MM.1S (cell line): ENCODE measurements around the gene USP30.

ENCODE experiments used
- DNase-seq: peaks from one replicate; pipeline ENCODE4 v3.0.0-alpha.2; 2015
- H2AFZ ChIP-seq: fragments of 300-600 bp; sonication (generic); 2 replicates; pipeline ENCODE4 v1.6.0; 2016; ENCODE audit warnings: antibody characterized with exemption, low read length
- H3F3A ChIP-seq: fragments of 300-600 bp; sonication (generic); 2 replicates; pipeline ENCODE4 v1.6.1; 2016; ENCODE audit warnings: mild to moderate bottlenecking, antibody characterized with exemption, low read length, moderate library complexity, mixed read lengths; ENCODE audit not compliant: insufficient read depth
- H3K27ac ChIP-seq: fragments of 300-600 bp; sonication (generic); 2 replicates; pipeline ENCODE4 v1.5.1; 2016; ENCODE audit warnings: mild to moderate bottlenecking, low read length
- H3K27me3 ChIP-seq: fragments of 300-600 bp; sonication (generic); replicated peaks from 2 replicates; pipeline ENCODE4 v1.6.0; 2016; ENCODE audit warnings: low read length; ENCODE audit not compliant: insufficient read depth
- H3K36me3 ChIP-seq: fragments of 300-600 bp; sonication (generic); replicated peaks from 2 replicates; pipeline ENCODE4 v1.6.1; 2016; ENCODE audit warnings: mild to moderate bottlenecking, low read length, mixed read lengths; ENCODE audit not compliant: insufficient read depth
- H3K4me1 ChIP-seq: fragments of 300-600 bp; sonication (generic); 2 replicates; pipeline ENCODE4 v1.6.1; 2016; ENCODE audit warnings: low read length, mixed read lengths
- H3K4me2 ChIP-seq: fragments of 300-600 bp; sonication (generic); 2 replicates; pipeline ENCODE4 v1.6.0; 2016; ENCODE audit warnings: low read depth, low read length
- H3K4me3 ChIP-seq: fragments of 300-600 bp; sonication (generic); 2 replicates; pipeline ENCODE4 v1.5.1; 2016; ENCODE audit warnings: low read length, mixed read lengths
- H3K79me2 ChIP-seq: fragments of 300-600 bp; sonication (generic); 2 replicates; pipeline ENCODE4 v1.6.1; 2016; ENCODE audit warnings: mixed run types, low read length, mixed read lengths
- H3K9ac ChIP-seq: fragments of 300-600 bp; sonication (generic); 2 replicates; pipeline ENCODE4 v1.6.1; 2016; ENCODE audit warnings: low read length, mixed read lengths
- H3K9me2 ChIP-seq: fragments of 300-600 bp; sonication (generic); replicated peaks from 2 replicates; pipeline ENCODE4 v1.6.1; 2016; ENCODE audit warnings: mild to moderate bottlenecking, low read length, mixed read lengths; ENCODE audit not compliant: insufficient read depth
- H3K9me3 ChIP-seq: fragments of 300-600 bp; sonication (generic); replicated peaks from 2 replicates; pipeline ENCODE4 v1.6.1; 2016; ENCODE audit warnings: mild to moderate bottlenecking, low read length, mixed read lengths; ENCODE audit not compliant: insufficient read depth
- H4K20me1 ChIP-seq: fragments of 300-600 bp; sonication (generic); 2 replicates; pipeline ENCODE4 v1.6.1; 2016; ENCODE audit warnings: mild to moderate bottlenecking, low read length, moderate library complexity, mixed read lengths; ENCODE audit not compliant: insufficient read depth
- EZH2 ChIP-seq: fragments of 300-600 bp; sonication (generic); optimal IDR thresholded peaks from 2 replicates; pipeline ENCODE3; 2017; ENCODE audit warnings: low read depth, mild to moderate bottlenecking, antibody characterized with exemption, low read length, mixed read lengths
- EZH2phosphoT487 ChIP-seq: fragments of 300-600 bp; sonication (generic); IDR thresholded peaks from 2 replicates; pipeline ENCODE4 v1.6.1; 2018; ENCODE audit warnings: antibody characterized with exemption, low read length
- TF ChIP-seq, protein P1 (sequence below): fragments of 300-600 bp; sonication (generic); IDR thresholded peaks from 2 replicates; pipeline ENCODE4 v1.5.1; 2016; ENCODE audit warnings: antibody characterized with exemption, low read length, mixed read lengths

Gene USP30

DNA sequence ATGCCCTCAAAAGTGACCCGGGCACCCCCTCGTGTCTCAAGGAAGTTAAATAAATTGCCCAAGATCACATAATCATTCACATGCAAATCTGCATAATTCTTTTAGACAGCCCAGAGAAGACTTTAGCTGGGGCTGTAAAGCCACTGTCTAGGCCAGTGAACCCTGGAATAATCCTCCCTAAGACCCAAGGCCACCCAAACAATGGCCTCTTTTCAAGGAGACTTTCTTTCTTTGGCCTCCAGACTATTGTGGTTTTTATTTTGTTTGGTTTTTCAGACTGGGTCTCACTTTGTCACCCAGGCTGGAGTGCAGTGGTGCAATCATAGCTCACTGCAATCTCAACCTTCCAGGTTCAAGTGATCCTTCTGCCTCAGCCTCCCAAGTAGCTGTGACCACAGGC, 42.1 kb upstream of the USP30 start:
- Histone ChIP-seq H3K4me2 (no peak overlapping the region), H3K36me3 (no peaks in the 10 kb centered on the region), H3K4me3 (no peak overlapping the region), H3K27ac (no peak overlapping the region), H4K20me1 (no peaks in the 10 kb centered on the region), H3K9me3 (no peaks in the 10 kb centered on the region), H3K9ac (no peak overlapping the region), H3K79me2 (no peaks in the 10 kb centered on the region), H3K9me2 (no peaks in the 10 kb centered on the region), H3K27me3 (no peaks in the 10 kb centered on the region), H3F3A (no peaks in the 10 kb centered on the region), H3K4me1 (no peaks in the 10 kb centered on the region), H2AFZ (no peak overlapping the region)
- TF ChIP-seq EZH2phosphoT487 = no peak
- TF ChIP-seq, protein P1, sequence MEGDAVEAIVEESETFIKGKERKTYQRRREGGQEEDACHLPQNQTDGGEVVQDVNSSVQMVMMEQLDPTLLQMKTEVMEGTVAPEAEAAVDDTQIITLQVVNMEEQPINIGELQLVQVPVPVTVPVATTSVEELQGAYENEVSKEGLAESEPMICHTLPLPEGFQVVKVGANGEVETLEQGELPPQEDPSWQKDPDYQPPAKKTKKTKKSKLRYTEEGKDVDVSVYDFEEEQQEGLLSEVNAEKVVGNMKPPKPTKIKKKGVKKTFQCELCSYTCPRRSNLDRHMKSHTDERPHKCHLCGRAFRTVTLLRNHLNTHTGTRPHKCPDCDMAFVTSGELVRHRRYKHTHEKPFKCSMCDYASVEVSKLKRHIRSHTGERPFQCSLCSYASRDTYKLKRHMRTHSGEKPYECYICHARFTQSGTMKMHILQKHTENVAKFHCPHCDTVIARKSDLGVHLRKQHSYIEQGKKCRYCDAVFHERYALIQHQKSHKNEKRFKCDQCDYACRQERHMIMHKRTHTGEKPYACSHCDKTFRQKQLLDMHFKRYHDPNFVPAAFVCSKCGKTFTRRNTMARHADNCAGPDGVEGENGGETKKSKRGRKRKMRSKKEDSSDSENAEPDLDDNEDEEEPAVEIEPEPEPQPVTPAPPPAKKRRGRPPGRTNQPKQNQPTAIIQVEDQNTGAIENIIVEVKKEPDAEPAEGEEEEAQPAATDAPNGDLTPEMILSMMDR = no peak
- TF ChIP-seq EZH2 = no peak
- no peak for DNase-seq

DNA sequence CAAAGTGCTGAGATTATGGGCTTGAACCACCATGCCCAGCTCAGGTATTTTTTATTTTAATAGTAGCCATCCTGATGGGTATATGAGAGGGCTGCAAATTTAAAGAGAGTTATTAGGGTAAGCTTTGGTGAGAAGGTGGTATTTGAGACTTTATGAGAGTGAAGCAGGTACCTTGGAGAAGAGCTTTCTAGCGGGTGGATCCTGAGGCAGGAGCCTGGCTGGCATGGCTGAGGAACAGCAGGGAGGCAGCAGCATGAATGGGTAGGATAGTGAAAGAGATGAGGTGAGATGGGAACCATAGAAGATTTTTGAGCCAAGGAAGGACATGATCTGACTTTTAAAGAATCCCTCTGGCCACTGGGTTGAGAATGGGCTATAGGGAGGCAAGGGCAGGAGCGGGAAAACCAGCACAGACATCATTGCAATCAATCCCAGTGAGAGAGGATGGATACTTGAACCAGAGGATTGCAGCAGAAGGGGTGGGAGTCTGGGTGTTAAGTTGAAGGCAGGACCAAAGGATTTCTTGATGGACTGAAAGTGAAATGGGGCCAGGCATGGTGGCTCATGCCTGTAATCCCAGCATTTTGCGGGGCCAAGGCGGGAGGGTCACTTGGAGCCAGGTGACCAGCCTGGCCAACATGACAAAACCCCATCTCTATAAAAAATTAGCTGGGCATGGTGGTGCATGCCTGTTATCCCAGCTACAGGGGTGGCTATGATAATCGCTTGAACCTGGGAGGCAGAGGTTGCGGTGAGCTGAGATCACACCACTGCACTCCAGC, 37.2 kb upstream of the USP30 start:
- H3F3A ChIP-seq = no peaks in the 10 kb centered on the region
- H3K27ac ChIP-seq = no peak overlapping the region
- H3K4me1 ChIP-seq = no peaks in the 10 kb centered on the region
- H3K4me2 ChIP-seq = no peak overlapping the region
- no peaks in the 10 kb centered on the region for H3K79me2 ChIP-seq
- no peaks in the 10 kb centered on the region for H4K20me1 ChIP-seq
- TF ChIP-seq, protein P1 = no peak
- TF ChIP-seq EZH2phosphoT487 (no peak), EZH2 (no peak)
- H3K36me3 ChIP-seq = no peaks in the 10 kb centered on the region
- no peak overlapping the region for H3K9ac ChIP-seq
- no peak overlapping the region for H2AFZ ChIP-seq
- no peaks in the 10 kb centered on the region for H3K9me2 ChIP-seq
- no peaks in the 10 kb centered on the region for H3K9me3 ChIP-seq
- H3K4me3 ChIP-seq = no peak overlapping the region
- no peak for DNase-seq
- H3K27me3 ChIP-seq = no peaks in the 10 kb centered on the region

DNA sequence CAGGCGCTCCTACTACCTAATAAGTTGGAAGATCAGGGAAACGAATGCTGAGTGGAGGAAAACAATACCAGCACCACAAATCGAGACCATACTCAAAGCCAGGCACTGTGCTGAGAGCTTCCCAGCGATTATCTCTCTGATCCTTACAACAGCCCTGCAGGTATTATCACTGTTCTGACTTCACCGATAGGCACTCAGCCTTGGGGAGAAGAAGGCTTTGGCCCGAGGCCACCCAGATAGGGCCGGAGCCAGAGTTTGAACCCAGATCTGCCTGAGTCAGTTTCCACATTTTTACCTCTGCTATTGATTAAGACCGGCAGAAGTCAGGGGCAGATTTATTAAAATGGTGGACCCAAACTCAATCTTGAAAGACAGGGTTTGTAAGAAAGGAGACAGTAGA, 36.4 kb upstream of the USP30 start:
- H3K4me1 ChIP-seq = no peaks in the 10 kb centered on the region
- H3K9me3 ChIP-seq = no peaks in the 10 kb centered on the region
- no peak overlapping the region for H3K9ac ChIP-seq
- no peak overlapping the region for H3K4me3 ChIP-seq
- H3K27ac ChIP-seq = no peak overlapping the region
- H3K79me2 ChIP-seq = no peaks in the 10 kb centered on the region
- no peaks in the 10 kb centered on the region for H3K9me2 ChIP-seq
- H3K36me3 ChIP-seq = no peaks in the 10 kb centered on the region
- H3K27me3 ChIP-seq = no peaks in the 10 kb centered on the region
- H3K4me2 ChIP-seq = no peak overlapping the region
- no peak for DNase-seq
- no peaks in the 10 kb centered on the region for H3F3A ChIP-seq
- TF ChIP-seq EZH2 (no peak), EZH2phosphoT487 (no peak)
- TF ChIP-seq, protein P1 = no peak
- H2AFZ ChIP-seq = no peak overlapping the region
- no peaks in the 10 kb centered on the region for H4K20me1 ChIP-seq
